ENCODE data around the gene MKI67.

MKI67 gene

GRCh38 chr10:128062881-128063563, 63.2 kb downstream of the MKI67 start:
- DNase-seq: peak; percentile 76

GRCh38 chr10:128062331-128062880, 63.8 kb downstream of the MKI67 start:
- DNase-seq: peak; percentile 72

GRCh38 chr10:128061306-128062300, 64.6 kb downstream of the MKI67 start:
- no peak for DNase-seq

GRCh38 chr10:128060341-128061250, 65.6 kb downstream of the MKI67 start:
- DNase-seq: no peak

- DNase-seq: no peak
These were observed 66.3 kb downstream of the MKI67 start for GRCh38 chr10:128059982-128060293.

- DNase-seq: no peak
These were observed 66.8 kb downstream of the MKI67 start for GRCh38 chr10:128059266-128059981.

GRCh38 chr10:128058750-128059134, 67.5 kb downstream of the MKI67 start:
- peak; percentile 11 for DNase-seq

- DNase-seq: no peak
These were observed 68.0 kb downstream of the MKI67 start for GRCh38 chr10:128058106-128058749.

- no peak for DNase-seq
These were observed 69.7 kb downstream of the MKI67 start for GRCh38 chr10:128056303-128057050.

- no peak for DNase-seq
These were observed 71.0 kb downstream of the MKI67 start for GRCh38 chr10:128055061-128055868.

GRCh38 chr10:128054163-128054970, 71.9 kb downstream of the MKI67 start:
- DNase-seq: peak; percentile 87

GRCh38 chr10:128053356-128053755, 72.9 kb downstream of the MKI67 start:
- no peak for DNase-seq

GRCh38 chr10:128052696-128053095, 73.5 kb downstream of the MKI67 start:
- no peak for DNase-seq

- no peak for DNase-seq
These were observed 74.7 kb downstream of the MKI67 start for GRCh38 chr10:128051548-128051947.

GRCh38 chr10:128050936-128051335, 75.3 kb downstream of the MKI67 start:
- DNase-seq: peak; percentile 67

- DNase-seq: no peak
These were observed 76.1 kb downstream of the MKI67 start for GRCh38 chr10:128050121-128050516.

- peak; percentile 80 for DNase-seq
These were observed 76.8 kb downstream of the MKI67 start for GRCh38 chr10:128049226-128050120.

- DNase-seq: no peak
These were observed 77.4 kb downstream of the MKI67 start for GRCh38 chr10:128048819-128049210.

Data from hematopoietic multipotent progenitor cell treated with erythropoietin and hydrocortisone succinate and interleukin-3 and kit ligand, for 4 days (in vitro differentiated cells).